ENCODE data around the gene TMED1.
"Not testable (repeated sequence)": the region's sequence is repeated elsewhere in the genome, so short reads cannot be mapped to it uniquely, and the experiment has no call there.

Gene TMED1

DNA sequence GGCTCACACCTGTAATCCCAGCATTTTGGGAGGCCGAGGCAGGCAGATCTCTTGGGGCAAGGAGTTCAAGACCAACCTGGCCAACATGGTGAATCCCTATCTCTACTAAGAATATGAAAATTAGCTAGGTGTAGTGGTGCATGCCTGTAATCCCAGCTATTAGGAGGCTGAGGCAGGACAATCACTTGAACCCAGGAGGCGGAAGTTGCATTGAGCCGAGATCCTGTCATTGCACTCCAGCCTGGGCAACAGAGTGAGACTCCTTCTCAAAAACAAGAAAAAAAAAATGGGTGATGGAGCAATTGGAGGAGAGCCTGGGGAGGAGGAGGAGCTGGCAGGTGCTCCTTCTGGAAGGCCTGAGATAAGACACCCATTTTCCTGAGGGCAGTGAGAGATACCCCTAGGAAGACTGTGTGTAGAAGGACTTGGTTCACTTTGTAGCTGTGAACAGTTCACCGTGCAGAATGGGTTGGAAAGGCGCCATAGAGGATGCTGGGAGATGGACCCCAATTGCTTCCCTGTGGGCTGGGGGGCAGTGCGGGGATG is 26.6 kb upstream of the TMED1 start:
- DNase-seq (ENCODE audit: low read depth): no peak

DNA sequence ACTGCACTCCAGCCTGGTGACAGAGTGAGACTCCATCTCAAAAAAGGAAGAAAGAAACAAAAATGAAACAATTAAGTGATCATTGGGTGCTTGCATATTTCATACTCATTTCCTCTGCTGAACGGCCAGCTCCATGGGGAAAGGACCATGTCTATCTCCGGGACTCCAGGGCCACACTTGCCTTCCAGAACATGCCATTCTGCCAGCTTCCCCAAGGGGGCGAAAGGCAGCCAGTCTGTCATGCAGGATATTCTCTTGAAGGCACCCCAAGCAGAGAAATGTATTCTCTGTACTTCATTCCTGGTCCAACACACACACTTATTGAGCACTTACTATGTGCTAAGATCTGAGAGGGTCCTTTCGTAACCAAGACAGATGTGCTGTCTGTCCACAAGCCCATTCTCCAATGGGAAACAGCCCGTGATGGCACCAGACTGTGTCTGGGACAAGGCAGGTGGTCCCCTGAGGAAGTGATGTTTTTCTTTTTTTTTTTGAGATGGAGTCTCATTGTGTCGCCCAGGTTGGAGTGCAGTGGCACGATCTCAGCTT is 25.2 kb upstream of the TMED1 start:
- no peak for DNase-seq (ENCODE audit: low read depth)

DNA sequence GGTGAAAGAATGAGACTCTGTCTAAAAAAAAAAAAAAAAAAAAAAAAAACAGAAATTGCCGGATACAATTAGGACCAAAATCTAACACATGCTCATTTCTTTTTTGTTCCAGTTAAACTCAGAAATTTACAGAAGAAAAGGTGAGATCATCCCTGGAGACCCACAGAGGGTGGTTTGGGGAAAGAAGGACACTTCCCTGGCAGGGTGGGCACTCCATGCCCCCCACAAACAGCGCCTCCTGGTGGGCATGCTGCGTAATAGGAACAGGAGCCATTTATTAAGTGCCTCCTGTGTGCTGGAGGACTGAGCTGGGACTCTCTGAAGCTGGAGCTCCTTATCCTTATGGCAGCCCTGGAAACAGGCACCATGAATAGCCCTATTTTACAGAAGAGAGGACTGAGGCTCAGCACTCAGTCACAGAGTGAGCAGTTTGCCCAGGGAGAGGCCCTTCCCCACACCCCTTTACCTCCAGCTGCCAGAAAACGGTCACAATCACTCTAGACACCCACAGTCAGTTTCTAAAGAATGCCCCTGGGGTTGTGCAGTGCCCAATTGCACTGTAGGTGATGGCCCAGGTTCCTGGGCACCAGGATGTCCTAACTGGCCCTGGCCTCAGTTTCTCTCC is 22.3 kb upstream of the TMED1 start:
- DNase-seq (ENCODE audit: low read depth): no peak

DNA sequence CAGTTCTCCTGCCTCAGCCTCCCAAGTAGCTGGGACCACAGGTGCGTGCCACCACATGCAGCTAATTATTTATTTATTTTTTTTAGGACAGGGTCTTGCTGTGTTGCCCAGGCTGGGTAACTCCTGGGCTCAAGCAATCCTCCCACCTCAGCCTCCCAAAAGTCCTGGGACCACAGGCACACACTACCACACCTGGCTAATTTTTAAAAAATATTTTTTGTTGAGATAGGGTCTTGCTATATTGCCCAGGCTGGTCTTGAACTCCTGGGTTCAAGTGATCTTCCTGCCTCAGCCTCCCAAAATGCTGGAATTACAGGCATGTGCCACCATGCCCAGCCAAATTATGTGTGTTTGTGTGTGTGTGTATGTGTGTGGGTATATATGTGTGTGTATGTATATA is 20.9 kb upstream of the TMED1 start:
- not testable (repeated sequence) for DNase-seq (ENCODE audit: low read depth)

DNA sequence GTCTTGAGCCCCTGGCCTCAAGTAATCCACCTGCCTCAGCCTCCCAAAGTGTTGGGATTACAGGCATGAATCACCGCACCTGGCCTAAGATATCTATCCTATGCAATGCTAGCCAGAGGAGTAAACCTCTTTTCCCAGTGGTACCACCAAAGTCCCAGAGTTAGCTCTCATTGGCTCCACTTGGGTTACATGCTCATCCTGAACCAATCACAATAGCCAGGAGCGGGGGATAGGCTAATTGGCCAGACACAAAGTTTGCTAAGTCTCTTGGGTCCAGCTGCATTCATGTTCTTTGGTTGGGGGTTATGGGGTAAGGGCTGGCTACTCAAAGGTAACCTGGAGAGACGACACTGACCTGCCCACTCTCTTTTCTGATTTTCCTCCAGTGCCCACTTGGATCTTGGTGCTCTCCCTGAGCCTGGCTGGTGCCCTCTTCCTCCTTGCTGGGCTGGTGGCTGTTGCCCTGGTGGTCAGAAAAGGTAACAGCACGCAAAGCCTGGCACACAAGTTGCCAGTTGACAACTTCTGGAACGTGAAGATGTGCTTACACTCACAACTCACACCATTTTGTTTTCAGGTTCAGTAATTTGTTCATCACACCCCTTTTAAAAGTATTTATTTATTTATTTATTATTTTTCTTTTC is 20.0 kb upstream of the TMED1 start:
- no peak for DNase-seq (ENCODE audit: low read depth)

DNA sequence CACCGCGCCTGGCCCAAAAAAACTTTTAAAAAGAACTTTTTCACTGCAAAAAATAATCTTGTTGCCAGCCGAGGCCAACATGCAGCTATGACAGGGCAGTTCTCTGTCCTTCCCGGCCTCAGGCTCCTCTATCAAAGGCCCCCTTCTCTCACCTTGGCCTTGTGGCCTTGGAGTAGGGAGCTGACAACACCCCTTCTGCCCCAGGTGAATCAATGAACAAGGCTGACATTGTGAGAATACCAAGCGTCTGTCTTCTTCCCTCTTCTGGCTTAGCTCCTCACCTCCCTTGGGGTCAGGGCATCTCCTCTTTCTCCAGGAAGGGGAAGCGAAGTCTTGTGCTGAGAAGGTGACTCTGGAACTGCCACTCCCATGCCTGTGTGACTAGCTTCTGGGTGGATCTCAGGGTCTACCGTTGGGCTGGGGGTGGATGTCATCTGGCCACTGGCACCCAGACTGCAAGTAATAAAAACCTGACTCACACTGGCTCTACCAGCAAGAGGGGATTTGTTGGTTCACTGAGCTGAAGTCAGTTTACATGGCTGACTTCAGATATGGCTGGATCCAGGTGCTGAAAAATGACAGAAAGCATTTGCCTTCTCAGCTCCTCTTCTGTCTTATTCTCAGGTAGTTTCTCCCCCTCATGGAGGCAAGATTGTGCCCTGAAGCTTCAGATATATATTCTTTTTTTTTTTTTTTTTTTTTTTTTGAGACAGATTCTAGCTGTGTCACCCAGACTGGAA is 18.5 kb upstream of the TMED1 start:
- DNase-seq (ENCODE audit: low read depth): no peak

DNA sequence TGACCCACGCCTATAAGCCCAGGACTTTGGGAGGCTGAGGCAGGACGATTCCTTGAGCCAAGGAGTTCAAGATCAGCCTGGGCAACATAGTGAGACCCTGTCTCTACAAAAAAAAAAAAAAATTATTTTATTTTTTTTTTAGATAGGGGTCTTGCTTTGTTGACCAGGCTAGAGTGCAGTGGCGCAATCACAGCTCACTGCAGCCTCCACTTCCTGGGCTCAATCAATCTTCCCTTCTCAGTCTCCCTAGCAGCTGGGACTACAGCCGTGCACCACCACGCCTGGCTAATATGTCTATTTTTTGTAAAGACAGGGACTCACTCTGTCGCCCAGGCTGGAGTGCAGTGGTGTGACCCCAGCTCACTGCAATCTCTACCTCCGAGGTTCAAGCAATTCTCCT is 16.9 kb upstream of the TMED1 start:
- DNase-seq (ENCODE audit: low read depth): no peak

DNA sequence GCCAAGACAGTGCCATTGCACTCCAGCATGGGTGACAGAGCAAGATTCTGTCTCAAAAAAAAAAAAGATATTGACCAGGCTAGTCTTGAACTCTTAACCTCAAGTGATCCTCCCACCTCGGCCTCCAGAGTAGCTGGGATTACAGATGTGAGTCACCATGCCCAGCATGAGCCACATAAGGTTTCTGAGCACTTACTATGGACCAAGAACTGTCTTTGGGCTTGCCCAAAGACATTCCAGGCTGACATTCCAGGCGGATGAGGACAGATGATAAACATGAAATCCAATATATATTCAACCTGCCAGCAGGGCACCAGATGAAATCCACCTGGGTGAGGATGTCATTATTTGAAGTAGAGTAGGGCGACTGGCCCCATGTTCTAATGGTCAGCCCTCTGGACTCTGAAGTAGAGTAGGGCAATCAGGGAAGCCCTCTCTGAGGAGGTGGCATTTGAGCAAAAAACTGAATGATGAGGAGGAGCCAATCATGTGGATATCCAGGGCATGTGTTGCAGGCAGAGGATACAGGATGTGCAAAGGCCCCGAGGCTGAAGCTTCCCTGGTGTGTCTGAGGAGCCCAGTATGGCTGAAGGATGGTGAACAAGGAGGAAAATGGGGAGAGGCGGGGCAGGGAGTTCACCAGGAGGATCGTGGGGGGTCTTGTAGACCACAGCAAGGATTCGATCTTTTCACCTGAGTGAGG is 16.2 kb upstream of the TMED1 start:
- no peak for DNase-seq (ENCODE audit: low read depth)

DNA sequence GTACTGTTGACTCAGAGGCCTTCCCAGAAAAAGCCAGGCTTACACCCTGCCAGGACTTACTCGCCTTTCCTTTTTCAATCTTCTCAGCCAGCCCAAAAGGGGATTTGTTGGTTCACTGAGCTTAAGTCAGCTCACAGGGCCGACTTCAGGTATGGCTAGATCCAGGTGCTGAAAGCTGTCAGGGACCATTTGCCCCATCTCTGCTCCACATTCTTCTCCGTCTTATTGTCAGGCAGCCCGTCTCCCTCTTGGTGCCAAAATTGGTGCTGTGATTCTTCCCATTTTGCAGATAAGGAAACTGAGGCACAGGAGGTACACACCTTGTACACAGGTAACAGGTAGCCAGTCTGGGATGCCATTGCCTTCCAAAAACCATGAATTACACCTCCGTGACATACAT is 14.6 kb upstream of the TMED1 start:
- DNase-seq (ENCODE audit: low read depth): no peak

DNA sequence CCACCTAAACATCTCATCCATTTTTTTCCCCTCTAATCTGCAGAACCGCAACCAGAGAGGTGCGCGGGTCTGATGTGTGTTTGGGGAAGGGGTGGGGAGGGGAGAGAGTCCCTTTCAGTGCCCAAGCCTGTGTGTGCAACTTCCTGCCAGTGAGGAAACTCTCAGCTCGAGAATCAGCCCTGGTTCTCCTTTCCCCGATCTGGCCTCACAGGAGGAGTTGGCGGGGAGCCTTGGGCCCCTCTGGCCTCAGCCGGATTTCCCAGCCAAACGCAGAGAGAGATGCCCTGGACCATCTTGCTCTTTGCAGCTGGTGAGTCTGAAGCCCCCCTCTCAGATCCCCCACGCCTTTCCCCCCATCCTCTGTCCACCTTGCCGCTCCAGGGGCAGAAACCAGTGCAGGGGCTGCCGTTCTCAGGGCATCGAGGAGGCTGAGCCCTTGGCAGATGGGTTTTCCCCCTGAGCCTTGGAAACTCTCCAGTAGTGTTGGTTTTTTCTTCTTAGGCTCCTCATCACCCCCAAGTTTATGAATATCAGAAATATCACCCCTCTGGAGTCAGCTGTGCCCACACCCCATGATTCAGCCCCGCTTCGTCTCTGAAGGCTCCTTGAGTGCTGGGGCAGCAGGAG is 12.3 kb upstream of the TMED1 start, which contains the start of gene C19orf38:
Gene C19orf38 (plus strand): TSS at position 186 of the 627 bp plus-strand sequence. CDS start 94 bp downstream, at position 280.
- no peak for DNase-seq (ENCODE audit: low read depth)

DNA sequence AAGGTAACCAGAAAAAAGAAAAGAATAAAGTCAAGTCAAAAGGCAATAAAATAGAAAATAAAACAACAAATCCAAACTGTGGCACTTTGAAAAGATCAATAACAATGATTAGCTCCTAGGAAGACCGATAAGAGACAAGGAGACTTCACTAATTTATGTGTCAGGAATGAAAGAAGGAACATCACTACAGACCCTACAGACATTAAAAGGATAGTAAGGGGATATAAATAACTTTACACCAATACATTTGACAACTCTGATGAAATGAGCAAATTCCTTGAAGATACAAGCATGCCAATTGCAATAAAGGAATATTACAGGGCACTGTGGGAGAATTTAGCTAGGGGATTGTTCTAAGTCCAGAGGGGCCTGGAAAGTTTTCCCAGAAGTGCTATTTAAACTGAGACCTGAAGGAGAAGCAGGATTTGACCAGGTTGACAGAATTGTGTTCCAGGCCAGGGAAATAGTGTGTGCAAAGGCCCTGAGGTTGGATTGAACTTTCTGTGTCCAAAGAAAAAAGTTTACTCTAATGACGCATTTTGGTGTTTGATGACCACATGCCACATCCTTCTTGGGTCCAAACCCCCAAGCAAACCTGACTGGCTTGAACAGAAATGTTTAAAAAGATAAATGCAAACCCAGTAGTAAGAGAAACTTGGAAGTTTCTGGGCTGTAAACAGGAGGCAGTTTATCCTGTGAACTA is 10.6 kb upstream of the TMED1 start:
- no peak for DNase-seq (ENCODE audit: low read depth)

DNA sequence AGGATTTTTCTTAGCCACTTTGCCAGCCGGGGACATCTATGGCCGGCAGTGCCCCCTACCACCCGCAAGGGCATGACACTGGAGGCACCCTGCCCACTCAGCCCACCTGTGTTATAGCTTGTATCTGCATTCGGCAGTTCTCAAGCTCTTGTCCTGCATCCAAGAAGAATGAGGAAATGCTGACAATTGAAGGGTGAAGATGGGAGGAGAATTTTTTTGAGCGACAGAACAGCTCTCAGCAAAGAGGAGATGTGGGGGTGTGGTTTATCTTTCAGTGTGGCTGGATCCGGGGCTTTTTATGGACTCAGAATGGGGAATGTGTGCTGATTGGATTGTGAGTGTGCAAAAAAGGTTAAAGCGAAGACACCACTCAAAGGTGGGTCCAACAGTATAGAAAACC is 6.8 kb upstream of the TMED1 start:
- no peak for DNase-seq (ENCODE audit: low read depth)

DNA sequence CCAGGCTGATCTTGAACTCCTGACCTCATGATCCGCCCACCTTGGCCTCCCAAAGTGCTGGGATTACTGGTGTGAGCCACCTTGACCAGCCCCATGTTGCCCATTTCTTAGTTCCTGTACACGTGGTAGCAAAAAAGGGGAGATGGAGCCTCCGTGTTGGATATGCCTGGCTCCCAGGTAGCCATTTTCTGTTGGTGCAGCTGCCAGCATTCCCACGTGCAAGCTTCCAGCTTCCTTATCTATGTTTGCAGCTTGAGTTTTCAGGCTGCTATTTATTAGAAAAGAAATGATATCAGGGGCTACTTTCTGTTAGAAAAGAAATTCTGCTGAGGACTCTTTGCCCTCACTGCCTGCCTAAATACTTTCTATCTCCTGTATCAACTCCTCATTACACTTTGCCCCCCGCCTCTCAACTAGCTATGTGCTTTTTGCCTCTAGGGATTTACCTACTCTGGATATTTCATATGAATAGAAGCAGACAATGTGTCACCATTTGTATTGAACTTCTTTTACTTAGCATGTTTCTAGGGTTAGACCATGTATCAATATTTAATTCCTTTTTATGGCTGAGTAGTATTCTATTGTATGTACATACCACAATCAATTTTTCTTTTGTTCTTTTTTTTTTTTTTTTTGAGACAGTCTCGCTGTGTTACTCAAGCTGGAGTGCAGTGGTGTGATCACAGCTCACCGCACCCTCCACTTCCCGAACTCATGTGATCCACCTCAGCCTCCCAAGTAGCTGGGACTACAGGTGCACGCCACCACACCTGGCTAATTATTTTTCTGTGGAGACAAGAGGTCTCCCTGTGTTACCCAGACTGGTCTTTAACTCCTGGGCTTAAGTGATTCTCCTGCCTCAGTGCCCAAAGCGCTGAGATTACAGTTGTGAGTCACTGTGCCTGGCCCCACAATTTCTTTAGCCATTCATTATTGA is 3.4 kb upstream of the TMED1 start:
- DNase-seq (ENCODE audit: low read depth): no peak

DNA sequence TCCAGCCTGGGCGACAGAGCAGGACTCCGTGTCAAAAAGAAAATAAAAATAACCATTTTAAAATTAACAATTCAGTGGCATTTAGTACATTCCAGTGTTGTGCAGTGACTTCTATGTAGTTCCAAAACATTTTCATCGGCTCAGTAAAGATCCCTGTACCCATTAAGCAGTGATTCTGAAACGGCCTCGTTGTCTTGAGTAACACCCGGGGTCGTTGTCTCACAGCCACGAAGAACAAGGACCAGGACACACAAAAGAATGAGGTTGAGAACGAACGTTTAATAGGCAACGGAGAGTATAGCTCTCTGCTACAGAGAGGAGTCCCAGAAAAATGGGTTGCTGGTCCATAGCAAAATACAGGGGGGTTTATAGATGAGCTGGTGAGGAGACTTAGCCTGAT is 2.4 kb upstream of the TMED1 start:
- no peak for DNase-seq (ENCODE audit: low read depth)

DNA sequence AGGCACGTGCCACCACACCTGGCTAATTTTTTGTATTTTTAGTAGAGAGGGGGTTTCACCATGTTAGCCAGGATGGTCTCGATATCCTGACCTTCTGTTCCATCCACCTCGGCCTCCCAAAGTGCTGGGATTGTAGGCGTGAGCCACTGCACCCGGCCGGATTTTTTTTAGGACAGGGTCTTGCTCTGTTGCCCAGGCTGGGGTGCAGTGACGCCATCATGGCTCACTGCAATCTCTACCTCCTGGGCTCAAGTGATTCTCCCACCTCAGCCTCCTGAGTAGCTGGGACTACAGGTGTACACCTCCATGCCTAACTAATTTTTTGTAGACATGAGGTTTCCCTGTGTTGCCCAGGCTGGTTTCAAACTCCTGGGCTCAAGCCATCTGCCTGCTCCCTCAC is 1.6 kb upstream of the TMED1 start:
- DNase-seq (ENCODE audit: low read depth): not testable (repeated sequence)

DNA sequence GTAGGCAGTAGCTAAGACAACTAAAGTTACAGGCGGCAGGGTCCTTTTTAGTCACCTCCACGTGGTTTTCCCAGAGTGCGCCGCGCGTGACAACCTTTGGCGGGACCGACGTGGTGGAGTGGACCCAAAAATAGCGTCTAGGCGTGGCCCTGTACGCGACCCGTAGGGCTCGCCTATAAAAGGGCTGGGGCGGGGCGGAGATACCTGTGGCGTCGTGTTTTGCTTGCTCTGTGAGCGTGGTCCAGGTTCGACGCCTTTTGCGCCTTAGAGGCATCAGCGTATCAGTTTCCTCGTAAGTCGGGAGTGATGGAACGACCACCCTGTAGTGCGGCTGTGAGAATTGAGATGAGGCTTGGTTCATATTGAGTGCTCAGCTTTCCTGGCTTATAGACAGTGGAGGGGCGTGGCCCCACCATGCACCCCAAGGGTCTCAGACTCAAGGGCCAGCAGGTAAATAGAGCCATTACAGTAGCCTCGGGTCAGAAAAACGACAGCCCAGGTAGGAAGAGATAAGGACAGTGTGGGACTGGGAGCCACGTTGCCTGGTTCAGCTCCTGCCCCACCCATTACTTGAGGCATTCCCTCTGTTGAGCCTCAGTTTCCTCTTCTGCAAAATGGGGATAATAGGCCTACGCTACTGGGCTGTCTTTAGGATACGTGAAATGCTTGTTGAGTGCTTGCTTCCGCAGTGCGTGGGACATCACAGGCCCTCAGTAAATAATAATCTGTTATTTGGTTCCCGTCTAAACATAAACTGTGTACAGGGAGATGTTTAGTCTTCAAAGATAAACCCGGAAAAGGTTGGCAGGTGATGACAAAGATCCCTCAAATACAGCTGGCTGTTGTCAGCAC is 693 bp upstream of the TMED1 start:
- peak; percentile 64 for DNase-seq (ENCODE audit: low read depth)

DNA sequence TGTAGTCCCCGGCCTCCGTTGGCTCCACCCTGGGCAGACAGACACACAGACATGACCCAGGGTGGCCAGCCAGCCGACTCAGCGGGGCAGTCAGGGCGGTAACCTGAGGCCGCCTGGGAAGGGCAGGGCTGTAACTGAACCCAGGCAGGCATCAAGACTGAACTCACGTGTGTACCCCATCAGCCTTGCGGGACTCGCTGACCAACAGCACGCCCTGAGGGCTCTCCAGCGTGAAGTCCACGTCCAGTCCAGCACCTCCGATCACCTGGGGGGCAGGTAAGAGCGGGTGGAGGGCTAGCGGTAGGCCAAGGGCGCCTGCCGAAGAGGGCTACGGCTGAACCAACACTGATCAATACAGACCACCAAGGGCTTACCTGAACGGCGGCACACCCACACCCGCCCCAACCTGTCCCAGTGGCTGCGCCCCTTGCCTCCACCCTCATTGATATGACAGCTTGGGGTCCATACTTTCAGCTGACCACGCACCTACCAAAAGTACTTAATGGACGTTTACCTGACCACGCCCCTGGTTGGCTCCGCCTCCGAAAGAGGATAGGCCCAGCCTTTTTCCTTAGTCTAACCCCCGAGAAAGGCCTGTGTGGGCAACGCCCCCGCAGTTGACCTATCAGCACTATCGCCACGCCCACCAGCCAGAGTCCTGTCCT is 791 bp downstream of the TMED1 start:
- DNase-seq (ENCODE audit: low read depth): no peak

DNA sequence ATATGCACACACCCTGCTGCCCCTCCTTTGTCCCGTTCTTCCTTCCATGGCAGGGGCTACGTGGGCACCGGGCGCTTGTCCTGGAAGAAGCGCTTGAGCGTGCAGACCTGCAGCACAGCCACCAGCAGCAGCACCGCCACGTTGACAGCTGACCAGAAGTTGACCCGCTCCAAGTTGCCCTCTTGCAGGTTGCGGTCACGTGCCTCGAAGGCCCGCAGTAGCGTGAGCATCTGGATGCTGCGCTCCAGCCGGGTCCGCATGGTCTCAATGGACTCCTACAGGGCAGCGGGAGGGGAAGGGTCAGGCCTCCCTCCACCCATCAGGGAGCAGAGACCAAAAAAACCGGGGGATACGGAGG is 3.1 kb downstream of the TMED1 start:
- no peak for DNase-seq (ENCODE audit: low read depth)

Data from stimulated activated CD8-positive, alpha-beta memory T cell treated with anti-CD3 and anti-CD28 coated beads, Interleukin-7, amount 100 ng/mL, for 24 hours (primary cell).